Cardiac septum (tissue), 1 donor: ENCODE data around the gene SMCO2. TPM values are rescaled to one million over a fixed set of nuclear protein-coding genes. Genes with fewer than 3 reads are reported as not detected.
A peak's percentile ranks its signal among the peaks of the same experiment; 100 is the strongest.
"Not testable (repeated sequence)": the region's sequence is repeated elsewhere in the genome, so short reads cannot be mapped to it uniquely, and the experiment has no call there.

ENCODE experiments used
- DNase-seq: peaks from one replicate; pipeline ENCODE4 v3.0.0-alpha.2; 2020; ENCODE audit warnings: low spot score
- intact Hi-C: fragments of 100-400 bp; cut with DNase I; formaldehyde crosslinking; loops from one replicate; pipeline ENCODE4 v1.14.0; 2022
- total RNA-seq: library from RNA; stranded (reverse); fragmentation: NEBNext Ultra II Directional; extraction: Animal tissue kit (Norgen Biotek cat#: 25700); gene quantifications from one replicate; pipeline ENCODE4 v1.2.1, GENCODE V29; 2021
- donor health status: DM: no; HTN: no; CAD: no.

Gene SMCO2
- total RNA-seq, 1 donor from 2014 or later = 0.38 TPM

DNA sequence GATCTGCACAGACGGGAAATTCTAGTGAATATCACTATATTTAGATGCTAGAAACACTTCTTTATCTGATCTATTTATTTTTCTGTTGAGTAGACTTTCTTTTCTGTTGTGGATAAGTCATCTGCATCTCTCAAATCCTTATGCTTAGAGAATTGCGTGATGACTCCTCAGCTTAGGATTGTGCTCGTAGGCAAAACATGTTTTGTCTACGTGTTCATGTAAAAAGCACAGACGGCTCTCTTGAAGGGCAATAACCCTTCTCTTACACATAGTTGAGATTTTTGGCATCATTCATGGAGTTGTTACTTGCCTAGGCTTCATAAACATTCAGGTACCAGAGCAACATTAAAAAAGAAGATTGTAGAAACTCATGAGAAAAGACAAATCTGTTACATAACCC lies 96.1 kb downstream of the SMCO2 start:
- intact Hi-C loops = no loop called here

DNA sequence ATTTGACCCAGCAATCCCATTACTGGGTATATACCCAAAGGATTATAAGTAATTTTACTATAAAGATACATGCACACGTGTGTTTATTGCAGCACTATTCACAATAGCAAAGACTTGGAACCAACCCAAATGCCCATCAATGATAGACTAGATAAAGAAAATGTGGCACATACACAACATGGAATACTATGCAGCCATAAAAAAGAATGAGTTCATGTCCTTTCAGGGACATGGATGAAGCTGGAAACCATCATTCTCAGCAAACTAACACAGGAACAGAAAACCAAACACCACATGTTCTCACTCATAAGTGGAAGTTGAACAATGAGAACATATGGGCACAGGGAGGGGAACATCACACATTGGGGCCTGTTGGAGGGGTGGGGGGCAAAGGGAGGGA lies 98.3 kb downstream of the SMCO2 start:
- intact Hi-C loops, DNase-seq: not testable (repeated sequence)

More for the DNA sequence above, 96.1 kb downstream of the SMCO2 start:
- no peak for DNase-seq

DNA sequence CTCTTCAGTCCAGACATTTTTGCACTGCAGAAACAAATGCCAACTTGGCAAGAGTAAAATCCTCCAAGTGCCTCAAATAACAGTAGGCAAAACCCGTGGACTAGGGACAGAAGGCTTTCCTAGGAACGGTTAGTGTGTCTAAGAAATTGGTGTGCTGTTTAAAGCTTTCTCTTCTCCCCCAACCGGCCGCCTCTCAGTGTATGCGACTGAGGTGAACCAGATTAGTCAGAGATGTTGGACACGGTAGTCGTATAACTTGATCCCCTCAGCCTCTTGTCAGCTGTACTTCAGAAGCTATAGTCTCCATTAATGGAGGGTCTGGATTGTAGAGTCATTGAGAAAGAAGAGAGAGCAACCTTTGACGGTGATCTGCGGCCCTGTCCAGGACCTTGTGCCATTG lies 99.1 kb downstream of the SMCO2 start:
- intact Hi-C loops = no loop called here
- no peak for DNase-seq

DNA sequence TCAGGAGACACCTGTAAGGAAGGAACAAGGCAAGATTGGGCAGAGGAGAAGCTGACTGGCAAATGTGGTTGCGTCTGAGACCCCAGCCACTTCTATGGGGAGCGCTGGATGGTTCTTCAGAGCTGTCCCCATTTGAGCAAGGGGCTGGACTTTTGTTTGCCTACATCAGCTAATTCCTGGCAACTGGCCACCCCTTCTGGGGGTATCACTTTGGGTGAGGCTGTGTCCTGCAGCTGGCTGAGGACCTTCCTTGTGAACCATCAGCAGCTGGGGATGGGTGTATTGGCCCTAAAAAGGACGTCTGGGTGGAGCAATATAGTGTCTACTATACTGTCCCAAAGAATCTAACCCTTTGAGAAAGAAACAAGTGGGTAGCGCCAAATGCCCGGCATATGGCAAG lies 101.1 kb downstream of the SMCO2 start:
- intact Hi-C loops = no loop called here

DNA sequence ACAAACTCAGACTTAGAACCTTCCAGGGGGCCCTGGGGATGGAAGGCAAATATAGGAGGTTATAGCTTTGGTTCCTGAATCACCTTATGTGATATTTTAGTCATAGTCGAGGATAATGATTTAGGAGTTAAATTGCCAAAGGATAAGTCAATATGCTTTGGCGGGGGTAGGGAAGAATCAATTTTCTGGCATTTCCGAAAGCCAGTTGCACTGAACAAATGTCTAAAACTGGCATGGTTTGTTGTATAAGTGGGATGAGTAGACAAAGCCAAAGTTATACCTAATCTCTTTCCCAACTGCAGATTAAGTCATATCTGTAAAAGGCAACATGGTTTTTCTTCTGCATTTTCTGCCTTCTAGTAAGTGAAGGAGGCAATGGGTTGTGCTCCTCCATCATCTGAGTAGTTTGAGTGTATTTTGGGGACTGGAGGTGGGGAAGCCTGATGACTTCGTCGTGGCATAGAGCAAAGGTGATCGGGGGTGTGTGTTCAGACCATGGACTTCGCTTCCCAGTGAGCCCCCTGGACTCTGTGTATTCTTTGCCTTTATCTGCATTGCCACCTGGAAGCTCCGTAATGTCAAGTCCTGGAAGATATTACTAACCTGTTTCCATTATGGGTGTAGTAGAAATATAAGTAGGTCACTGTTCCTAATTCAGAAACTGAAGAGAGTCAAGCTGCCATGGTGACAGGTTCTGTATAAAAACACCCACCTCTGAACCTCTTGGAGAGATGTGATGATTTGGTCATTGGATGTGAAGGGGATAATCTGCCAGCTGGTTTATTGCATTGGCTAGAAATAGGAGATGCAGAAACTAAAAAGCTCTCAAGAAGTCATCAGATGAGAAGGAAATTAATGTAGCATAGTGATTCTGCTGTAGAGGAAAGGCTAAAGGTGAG lies 102.0 kb downstream of the SMCO2 start:
- intact Hi-C loops = no loop called here
- no peak for DNase-seq

More for the DNA sequence above, 101.1 kb downstream of the SMCO2 start:
- DNase-seq = no peak

DNA sequence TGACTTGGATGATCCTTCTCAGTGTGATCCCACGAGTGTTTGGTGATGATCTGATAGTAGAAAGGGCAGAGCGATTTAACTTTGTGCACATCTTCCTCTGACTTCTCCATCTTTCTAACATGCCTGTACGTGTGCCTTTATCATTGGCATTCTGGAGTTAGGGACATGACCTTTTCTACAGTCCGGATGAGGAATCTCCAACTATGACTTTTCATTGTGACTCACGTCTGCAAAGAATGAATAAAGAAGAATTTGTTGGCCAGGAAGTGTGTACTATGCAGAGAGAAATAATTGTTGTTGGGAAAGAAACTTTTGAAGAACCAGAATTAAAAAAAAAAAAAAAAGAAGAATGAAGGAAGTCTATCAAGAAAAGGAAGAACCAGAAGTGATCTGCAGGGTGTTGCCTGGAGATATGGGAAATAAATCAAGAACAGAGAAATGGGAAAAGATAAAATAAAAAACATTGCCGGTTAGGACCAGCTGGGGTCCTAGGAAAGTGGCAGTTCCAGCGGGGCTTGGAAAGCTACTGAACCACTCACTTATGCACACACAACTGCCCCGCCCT lies 102.8 kb downstream of the SMCO2 start:
- intact Hi-C loops = no loop called here
- DNase-seq = no peak

DNA sequence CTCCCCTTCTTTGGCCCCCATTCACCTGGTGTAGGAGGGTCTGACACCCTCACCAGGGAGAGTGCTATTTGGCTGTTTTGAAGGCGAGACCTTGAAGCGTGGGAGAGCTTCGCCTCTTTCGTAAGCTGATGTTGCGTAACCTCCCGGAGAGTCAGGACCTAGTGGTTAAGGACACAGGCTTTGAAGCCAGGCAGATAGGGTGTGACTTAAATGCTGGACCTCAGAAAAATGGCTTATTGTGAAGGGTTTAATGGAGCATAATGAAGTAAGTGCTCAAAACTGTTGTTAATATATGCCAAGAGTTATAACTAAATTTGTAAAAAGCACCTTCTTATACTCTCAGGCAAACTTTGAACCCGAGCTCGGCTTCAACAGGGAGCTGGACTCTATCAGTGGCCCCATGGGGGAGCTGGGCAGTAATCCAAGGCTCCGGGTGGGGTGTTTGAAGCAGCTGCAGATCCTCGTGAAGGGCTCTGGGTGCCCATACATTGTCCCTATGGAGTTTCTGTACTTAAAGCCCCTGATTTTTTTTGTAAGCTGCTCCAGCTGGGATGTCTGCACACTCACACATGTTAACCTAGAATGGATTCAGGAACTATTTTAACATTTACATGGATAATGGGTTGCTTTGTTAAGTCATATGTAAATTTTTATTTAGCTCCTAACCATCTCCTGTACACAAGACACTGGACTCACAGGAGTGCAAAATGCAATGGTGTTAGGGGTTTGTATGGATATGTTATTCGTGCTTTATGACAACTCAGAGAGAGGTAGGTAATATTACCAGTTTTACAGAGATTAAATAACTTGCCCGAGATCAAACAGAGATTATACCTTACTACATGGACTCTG lies 103.5 kb downstream of the SMCO2 start:
- intact Hi-C loops = loop anchor here (2.0 to 5.0 kb wide), 2 partner anchors 25 to 38 kb away; partner anchors contain the start of gene PPFIBP1

DNA sequence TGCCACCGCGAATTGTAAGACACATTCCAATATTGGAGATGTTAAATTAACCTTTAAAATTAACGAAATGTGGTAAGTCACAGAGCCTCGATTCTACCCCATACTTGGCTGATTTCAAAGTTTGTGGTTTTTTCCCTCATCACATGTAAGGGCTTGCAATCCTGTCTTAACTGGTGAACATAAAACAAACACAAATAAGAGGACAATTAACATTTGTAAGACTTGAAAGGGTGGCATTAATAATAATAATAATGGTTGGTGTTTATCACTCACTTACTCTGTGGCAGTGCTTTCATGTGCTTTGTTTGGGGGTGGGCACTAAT lies 104.1 kb downstream of the SMCO2 start:
- no peak for DNase-seq
- intact Hi-C loops = loop anchor here (2.0 to 5.0 kb wide), 2 partner anchors 26 to 38 kb away; partner anchors contain the start of gene PPFIBP1

More for the DNA sequence above, 103.5 kb downstream of the SMCO2 start:
- DNase-seq = peak; percentile 88

DNA sequence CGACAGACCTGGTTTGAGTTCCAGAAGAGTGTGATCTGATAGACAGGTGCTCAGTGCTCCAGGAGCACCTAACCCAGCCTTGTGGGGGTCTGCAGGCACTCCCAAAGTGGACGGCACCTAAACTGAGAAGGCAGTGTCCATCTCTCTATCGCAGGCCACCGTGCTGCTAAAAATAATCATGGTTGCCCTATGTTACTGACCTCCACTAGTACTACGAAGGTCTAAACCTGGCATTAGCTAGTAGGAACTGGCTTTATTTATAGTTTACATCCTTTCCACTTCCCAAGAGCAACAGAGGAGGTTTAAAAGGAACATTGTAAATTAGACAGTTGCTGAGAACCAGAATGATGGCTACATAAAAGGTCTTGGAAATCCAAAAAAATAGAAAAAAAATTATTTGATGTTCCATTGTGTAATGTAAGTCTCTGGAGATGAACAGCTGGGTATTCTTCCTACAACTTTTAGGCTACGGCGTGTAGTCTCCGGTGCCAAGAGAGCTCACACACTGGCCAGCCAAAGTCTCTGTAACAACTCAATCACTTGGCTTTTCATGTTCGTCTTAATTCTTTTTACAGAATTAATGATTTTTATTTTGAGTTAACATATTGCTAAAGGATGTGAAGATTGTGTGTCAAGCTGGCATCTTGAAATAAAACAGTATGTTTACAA lies 104.8 kb downstream of the SMCO2 start:
- DNase-seq = no peak
- intact Hi-C loops = loop anchor here (2.0 to 5.0 kb wide), 2 partner anchors 27 to 39 kb away; partner anchors contain the start of gene PPFIBP1

Other genes with a start within 250 kb of the SMCO2 start
- gene STK38L, start 202.4 kb upstream of the SMCO2 start, total RNA-seq = 269 TPM
- 8.9 TPM for gene BMAL2, start 113.9 kb upstream of the SMCO2 start, total RNA-seq
- gene PPFIBP1, start 77.5 kb downstream of the SMCO2 start, total RNA-seq = 219 TPM
- gene REP15, start 249.7 kb downstream of the SMCO2 start, total RNA-seq = 3.6 TPM